GM23338 (cell line): Measurements from ENCODE around the gene ETFB. TPM values are rescaled to one million over a fixed set of nuclear protein-coding genes. Genes with fewer than 3 reads are reported as not detected.
"Not testable (repeated sequence)": the region's sequence is repeated elsewhere in the genome, so short reads cannot be mapped to it uniquely, and the experiment has no call there.

Source experiments
- ATAC-seq: fragments of 200-7000 bp; cut with Tn5 transposase; 3 replicates; pipeline ENCODE4 v1.9.1; 2020
- DNase-seq: peaks from one replicate; pipeline ENCODE4 v3.0.0-alpha.2; 2015; ENCODE audit warnings: low spot score
- H2AFZ ChIP-seq: fragments of 200-600 bp; sonication (generic); 2 replicates; pipeline ENCODE4 v1.8.0; 2016; ENCODE audit warnings: antibody characterized with exemption, mild to moderate bottlenecking, moderate library complexity
- H3F3A ChIP-seq: fragments of 200-600 bp; sonication (generic); replicated peaks from 2 replicates; pipeline ENCODE4 v1.8.0; 2017; ENCODE audit warnings: antibody characterized with exemption, mixed run types, low read depth
- H3K27ac ChIP-seq: fragments of 200-600 bp; sonication (generic); 2 replicates; pipeline ENCODE4 v1.6.1; 2016; ENCODE audit warnings: low read depth
- H3K27me3 ChIP-seq: fragments of 200-600 bp; sonication (generic); 2 replicates; pipeline ENCODE4 v1.8.0; 2016; ENCODE audit warnings: mild to moderate bottlenecking, mixed run types, moderate library complexity; ENCODE audit not compliant: insufficient read depth
- H3K36me3 ChIP-seq: fragments of 200-600 bp; sonication (generic); 2 replicates; pipeline ENCODE4 v1.8.0; 2016; ENCODE audit warnings: mild to moderate bottlenecking; ENCODE audit not compliant: insufficient read depth
- H3K4me1 ChIP-seq: fragments of 200-600 bp; sonication (generic); 2 replicates; pipeline ENCODE4 v1.8.0; 2016; ENCODE audit warnings: mild to moderate bottlenecking, moderate library complexity; ENCODE audit not compliant: insufficient read depth
- H3K4me2 ChIP-seq: fragments of 200-600 bp; sonication (generic); 2 replicates; pipeline ENCODE4 v1.7.1; 2017; ENCODE audit warnings: mixed run types
- H3K4me3 ChIP-seq: fragments of 200-600 bp; sonication (generic); 2 replicates; pipeline ENCODE4 v1.6.1; 2016; ENCODE audit warnings: mixed run types
- H3K79me2 ChIP-seq: fragments of 200-600 bp; sonication (generic); replicated peaks from 2 replicates; pipeline ENCODE4 v1.8.0; 2017; ENCODE audit warnings: mild to moderate bottlenecking; ENCODE audit not compliant: insufficient read depth
- H3K9me2 ChIP-seq: fragments of 200-600 bp; sonication (generic); 2 replicates; pipeline ENCODE4 v1.8.0; 2017; ENCODE audit not compliant: insufficient read depth
- H4K20me1 ChIP-seq: fragments of 200-600 bp; sonication (generic); replicated peaks from 2 replicates; pipeline ENCODE4 v1.8.0; 2017; ENCODE audit warnings: mild to moderate bottlenecking; ENCODE audit not compliant: insufficient read depth
- H3K27ac Mint-ChIP-seq: 2 replicates; pipeline ENCODE4 v1.8.0; 2020; ENCODE audit warnings: inconsistent platforms, mild to moderate bottlenecking, moderate library complexity, mixed read lengths
- H3K27me3 Mint-ChIP-seq: 3 replicates; pipeline ENCODE4 v1.8.0; 2022; ENCODE audit warnings: low read depth, mild to moderate bottlenecking, moderate library complexity, mixed read lengths, inconsistent platforms; ENCODE audit not compliant: insufficient read depth, poor library complexity
- H3K36me3 Mint-ChIP-seq: 3 replicates; pipeline ENCODE4 v1.8.0; 2021; ENCODE audit warnings: low read depth, mild to moderate bottlenecking, inconsistent platforms, moderate library complexity, mixed read lengths
- H3K4me1 Mint-ChIP-seq: 3 replicates; pipeline ENCODE4 v1.8.0; 2020; ENCODE audit warnings: mild to moderate bottlenecking, inconsistent platforms, mixed read lengths
- H3K4me3 Mint-ChIP-seq: 3 replicates; pipeline ENCODE4 v1.8.0; 2021; ENCODE audit warnings: moderate library complexity, mild to moderate bottlenecking, inconsistent platforms, mixed read lengths
- H3K9me3 Mint-ChIP-seq: 3 replicates; pipeline ENCODE4 v1.8.0; 2020; ENCODE audit warnings: moderate library complexity, mild to moderate bottlenecking, inconsistent platforms, mixed read lengths
- EZH2 ChIP-seq: fragments of 200-600 bp; sonication (generic); IDR thresholded peaks from one replicate; pipeline ENCODE4 v1.8.0; 2017; ENCODE audit warnings: antibody characterized with exemption, mild to moderate bottlenecking, low read depth; ENCODE audit not compliant: unreplicated experiment
- EZH2phosphoT487 ChIP-seq: fragments of 200-600 bp; sonication (generic); IDR thresholded peaks from one replicate; pipeline ENCODE4 v1.8.1; 2018; ENCODE audit warnings: antibody characterized with exemption; ENCODE audit not compliant: unreplicated experiment
- STAT1 ChIP-seq: IDR thresholded peaks from one replicate; pipeline ENCODE4 v1.6.1; 2016; ENCODE audit warnings: antibody characterized with exemption; ENCODE audit not compliant: unreplicated experiment
- ZNF331 ChIP-seq: fragments of 250-450 bp; sonication (Bioruptor Pico); IDR thresholded peaks from 2 replicates; pipeline ENCODE4 v1.5.0; 2020; ENCODE audit warnings: low read depth, mild to moderate bottlenecking, moderate library complexity
- polyA plus RNA-seq: library from polyadenylated mRNA; unstranded; fragments of >200 nt; fragmentation: Nextera tagmentation; extraction: Ambion mirVana; gene quantifications from 2 replicates; pipeline ENCODE4 v1.2.1, GENCODE V29; 2016
- total RNA-seq: library from RNA; depleted of rRNA; stranded (reverse); fragments of >200 nt; shearing (Covaris generic); gene quantifications from 2 replicates; pipeline ENCODE4 v1.2.3, GENCODE V29; 2014
- TF ChIP-seq, protein P1 (sequence below): IDR thresholded peaks from one replicate; pipeline ENCODE4 v1.6.1; 2018; ENCODE audit warnings: antibody characterized with exemption; ENCODE audit not compliant: unreplicated experiment
- TF ChIP-seq, protein P2 (sequence below): fragments of 250-450 bp; sonication (Bioruptor Pico); IDR thresholded peaks from 2 replicates; pipeline ENCODE4 v1.5.0; 2020; ENCODE audit warnings: mild to moderate bottlenecking, moderate library complexity

ETFB gene
- total and polyA plus RNA-seq, 2 experiments from 2014 or later, result 37.3 to 63.4 TPM

DNA sequence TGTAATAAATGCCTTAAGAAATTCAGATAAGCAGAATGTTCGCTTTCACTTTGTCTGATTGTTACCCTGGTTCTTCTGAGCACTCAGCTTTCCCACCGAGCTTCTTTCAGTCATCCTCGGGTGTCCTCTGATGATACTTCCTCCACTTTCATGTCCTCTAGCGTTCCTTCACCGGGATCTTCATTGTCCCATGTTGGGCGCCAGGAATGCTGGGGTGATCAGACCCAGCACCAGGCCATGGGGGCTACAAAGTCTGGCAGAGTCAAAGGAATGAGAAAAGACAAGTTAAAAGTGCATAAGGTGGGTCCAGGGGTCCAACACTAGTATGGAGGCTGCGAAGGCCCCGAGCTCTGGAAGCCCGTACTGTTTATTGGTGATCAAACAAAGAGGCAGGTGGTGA is 35.9 kb upstream of the ETFB start (continued):
- TF ChIP-seq, protein P1, sequence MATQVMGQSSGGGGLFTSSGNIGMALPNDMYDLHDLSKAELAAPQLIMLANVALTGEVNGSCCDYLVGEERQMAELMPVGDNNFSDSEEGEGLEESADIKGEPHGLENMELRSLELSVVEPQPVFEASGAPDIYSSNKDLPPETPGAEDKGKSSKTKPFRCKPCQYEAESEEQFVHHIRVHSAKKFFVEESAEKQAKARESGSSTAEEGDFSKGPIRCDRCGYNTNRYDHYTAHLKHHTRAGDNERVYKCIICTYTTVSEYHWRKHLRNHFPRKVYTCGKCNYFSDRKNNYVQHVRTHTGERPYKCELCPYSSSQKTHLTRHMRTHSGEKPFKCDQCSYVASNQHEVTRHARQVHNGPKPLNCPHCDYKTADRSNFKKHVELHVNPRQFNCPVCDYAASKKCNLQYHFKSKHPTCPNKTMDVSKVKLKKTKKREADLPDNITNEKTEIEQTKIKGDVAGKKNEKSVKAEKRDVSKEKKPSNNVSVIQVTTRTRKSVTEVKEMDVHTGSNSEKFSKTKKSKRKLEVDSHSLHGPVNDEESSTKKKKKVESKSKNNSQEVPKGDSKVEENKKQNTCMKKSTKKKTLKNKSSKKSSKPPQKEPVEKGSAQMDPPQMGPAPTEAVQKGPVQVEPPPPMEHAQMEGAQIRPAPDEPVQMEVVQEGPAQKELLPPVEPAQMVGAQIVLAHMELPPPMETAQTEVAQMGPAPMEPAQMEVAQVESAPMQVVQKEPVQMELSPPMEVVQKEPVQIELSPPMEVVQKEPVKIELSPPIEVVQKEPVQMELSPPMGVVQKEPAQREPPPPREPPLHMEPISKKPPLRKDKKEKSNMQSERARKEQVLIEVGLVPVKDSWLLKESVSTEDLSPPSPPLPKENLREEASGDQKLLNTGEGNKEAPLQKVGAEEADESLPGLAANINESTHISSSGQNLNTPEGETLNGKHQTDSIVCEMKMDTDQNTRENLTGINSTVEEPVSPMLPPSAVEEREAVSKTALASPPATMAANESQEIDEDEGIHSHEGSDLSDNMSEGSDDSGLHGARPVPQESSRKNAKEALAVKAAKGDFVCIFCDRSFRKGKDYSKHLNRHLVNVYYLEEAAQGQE, result no peak

DNA sequence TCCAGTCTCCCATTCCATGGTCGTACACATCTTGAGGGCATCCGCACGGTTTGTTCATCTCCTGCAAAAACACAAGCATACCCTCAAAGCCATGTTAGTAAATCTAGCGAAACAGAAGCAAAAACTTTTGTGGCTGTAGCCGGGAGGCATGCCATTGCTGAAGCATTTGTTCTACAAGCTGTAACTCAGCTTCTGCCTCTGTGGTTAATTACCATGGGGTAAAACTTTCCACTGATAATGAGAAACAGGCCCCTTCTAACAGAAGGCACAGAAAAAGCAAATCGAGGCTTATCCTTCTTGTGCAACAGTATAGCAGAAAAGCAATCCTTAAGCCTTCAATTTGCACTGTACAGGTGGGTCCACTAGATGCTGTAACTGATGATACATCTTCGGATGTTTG is 33.7 kb upstream of the ETFB start:
- H4K20me1 ChIP-seq, H3K27ac ChIP-seq, ATAC-seq, H3K4me3 ChIP-seq, H3K9me2 ChIP-seq, H3K27me3 Mint-ChIP-seq, H3K79me2 ChIP-seq, H2AFZ ChIP-seq, H3K4me3 Mint-ChIP-seq, DNase-seq, H3K4me1 ChIP-seq, H3K27ac Mint-ChIP-seq, H3K27me3 ChIP-seq, H3F3A ChIP-seq, H3K4me2 ChIP-seq: not testable (repeated sequence)
- H3K36me3 Mint-ChIP-seq, result peaks cover 58% of the 10 kb centered on the region
- H3K9me3 Mint-ChIP-seq, result peaks cover 46% of the 10 kb centered on the region
- peaks cover 13% of the 10 kb centered on the region for H3K4me1 Mint-ChIP-seq
- H3K36me3 ChIP-seq, result peaks cover 12% of the 10 kb centered on the region

DNA sequence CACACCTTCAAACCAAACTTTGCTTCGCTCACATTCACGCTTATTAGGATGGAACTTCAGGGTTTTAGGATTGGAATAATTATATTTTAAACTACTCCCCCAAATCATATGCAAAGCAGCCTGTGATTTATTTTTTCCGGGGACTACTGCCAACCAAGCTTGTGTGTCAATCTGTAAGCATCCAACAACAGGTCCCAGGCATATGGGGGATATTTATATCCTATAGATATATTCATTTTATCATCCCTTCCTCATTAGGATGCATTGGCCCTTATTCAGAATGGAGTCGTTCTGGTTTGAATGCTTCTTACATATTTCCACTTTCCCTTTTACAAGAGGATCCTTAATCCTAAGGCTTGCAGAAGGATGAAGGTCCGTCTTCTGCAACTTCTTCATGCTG is 33.0 kb upstream of the ETFB start:
- Histone ChIP-seq H3K27ac (no peak overlapping the region), H3K27me3 (no peaks in the 10 kb centered on the region), H3K9me2 (no peaks in the 10 kb centered on the region), H4K20me1 (no peaks in the 10 kb centered on the region), H3K4me2 (no peak overlapping the region), H2AFZ (no peak overlapping the region), H3F3A (0 out of 2 replicates have a peak, but pooled peaks cover 3% of the 10 kb centered on the region), H3K36me3 (peaks cover 12% of the 10 kb centered on the region), H3K79me2 (peaks cover 11% of the 10 kb centered on the region; the same call in 1 of the 2 replicates), H3K4me1 (0 out of 2 replicates have a peak, but pooled peaks cover 8% of the 10 kb centered on the region), H3K4me3 (no peak overlapping the region)
- H3K36me3 Mint-ChIP-seq, result peaks cover 52% of the 10 kb centered on the region
- peaks cover 40% of the 10 kb centered on the region for H3K9me3 Mint-ChIP-seq
- DNase-seq, result no peak
- peaks cover 15% of the 10 kb centered on the region for H3K4me1 Mint-ChIP-seq
- no peak for ATAC-seq
- H3K27me3 Mint-ChIP-seq, result peaks cover 4% of the 10 kb centered on the region
- no peak overlapping the region for H3K27ac Mint-ChIP-seq
- no peak overlapping the region for H3K4me3 Mint-ChIP-seq
- TF ChIP-seq EZH2, result no peak
- no peak for TF ChIP-seq ZNF331
- no peak for TF ChIP-seq EZH2phosphoT487
- TF ChIP-seq, protein P1, result no peak
- TF ChIP-seq STAT1, result no peak
- TF ChIP-seq, protein P2, sequence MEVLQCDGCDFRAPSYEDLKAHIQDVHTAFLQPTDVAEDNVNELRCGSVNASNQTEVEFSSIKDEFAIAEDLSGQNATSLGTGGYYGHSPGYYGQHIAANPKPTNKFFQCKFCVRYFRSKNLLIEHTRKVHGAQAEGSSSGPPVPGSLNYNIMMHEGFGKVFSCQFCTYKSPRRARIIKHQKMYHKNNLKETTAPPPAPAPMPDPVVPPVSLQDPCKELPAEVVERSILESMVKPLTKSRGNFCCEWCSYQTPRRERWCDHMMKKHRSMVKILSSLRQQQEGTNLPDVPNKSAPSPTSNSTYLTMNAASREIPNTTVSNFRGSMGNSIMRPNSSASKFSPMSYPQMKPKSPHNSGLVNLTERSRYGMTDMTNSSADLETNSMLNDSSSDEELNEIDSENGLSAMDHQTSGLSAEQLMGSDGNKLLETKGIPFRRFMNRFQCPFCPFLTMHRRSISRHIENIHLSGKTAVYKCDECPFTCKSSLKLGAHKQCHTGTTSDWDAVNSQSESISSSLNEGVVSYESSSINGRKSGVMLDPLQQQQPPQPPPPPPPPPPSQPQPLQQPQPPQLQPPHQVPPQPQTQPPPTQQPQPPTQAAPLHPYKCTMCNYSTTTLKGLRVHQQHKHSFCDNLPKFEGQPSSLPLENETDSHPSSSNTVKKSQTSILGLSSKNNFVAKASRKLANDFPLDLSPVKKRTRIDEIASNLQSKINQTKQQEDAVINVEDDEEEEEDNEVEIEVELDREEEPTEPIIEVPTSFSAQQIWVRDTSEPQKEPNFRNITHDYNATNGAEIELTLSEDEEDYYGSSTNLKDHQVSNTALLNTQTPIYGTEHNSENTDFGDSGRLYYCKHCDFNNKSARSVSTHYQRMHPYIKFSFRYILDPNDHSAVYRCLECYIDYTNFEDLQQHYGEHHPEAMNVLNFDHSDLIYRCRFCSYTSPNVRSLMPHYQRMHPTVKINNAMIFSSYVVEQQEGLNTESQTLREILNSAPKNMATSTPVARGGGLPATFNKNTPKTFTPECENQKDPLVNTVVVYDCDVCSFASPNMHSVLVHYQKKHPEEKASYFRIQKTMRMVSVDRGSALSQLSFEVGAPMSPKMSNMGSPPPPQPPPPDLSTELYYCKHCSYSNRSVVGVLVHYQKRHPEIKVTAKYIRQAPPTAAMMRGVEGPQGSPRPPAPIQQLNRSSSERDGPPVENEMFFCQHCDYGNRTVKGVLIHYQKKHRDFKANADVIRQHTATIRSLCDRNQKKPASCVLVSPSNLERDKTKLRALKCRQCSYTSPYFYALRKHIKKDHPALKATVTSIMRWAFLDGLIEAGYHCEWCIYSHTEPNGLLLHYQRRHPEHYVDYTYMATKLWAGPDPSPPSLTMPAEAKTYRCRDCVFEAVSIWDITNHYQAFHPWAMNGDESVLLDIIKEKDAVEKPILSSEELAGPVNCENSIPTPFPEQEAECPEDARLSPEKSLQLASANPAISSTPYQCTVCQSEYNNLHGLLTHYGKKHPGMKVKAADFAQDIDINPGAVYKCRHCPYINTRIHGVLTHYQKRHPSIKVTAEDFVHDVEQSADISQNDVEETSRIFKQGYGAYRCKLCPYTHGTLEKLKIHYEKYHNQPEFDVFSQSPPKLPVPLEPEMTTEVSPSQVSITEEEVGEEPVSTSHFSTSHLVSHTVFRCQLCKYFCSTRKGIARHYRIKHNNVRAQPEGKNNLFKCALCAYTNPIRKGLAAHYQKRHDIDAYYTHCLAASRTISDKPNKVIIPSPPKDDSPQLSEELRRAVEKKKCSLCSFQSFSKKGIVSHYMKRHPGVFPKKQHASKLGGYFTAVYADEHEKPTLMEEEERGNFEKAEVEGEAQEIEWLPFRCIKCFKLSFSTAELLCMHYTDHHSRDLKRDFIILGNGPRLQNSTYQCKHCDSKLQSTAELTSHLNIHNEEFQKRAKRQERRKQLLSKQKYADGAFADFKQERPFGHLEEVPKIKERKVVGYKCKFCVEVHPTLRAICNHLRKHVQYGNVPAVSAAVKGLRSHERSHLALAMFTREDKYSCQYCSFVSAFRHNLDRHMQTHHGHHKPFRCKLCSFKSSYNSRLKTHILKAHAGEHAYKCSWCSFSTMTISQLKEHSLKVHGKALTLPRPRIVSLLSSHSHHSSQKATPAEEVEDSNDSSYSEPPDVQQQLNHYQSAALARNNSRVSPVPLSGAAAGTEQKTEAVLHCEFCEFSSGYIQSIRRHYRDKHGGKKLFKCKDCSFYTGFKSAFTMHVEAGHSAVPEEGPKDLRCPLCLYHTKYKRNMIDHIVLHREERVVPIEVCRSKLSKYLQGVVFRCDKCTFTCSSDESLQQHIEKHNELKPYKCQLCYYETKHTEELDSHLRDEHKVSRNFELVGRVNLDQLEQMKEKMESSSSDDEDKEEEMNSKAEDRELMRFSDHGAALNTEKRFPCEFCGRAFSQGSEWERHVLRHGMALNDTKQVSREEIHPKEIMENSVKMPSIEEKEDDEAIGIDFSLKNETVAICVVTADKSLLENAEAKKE, result no peak
